ENCODE data around the gene AGAP3.

Gene AGAP3

GRCh38 chr7:151148319-151149259, 62.3 kb downstream of the AGAP3 start:
- TF ChIP-seq CTCF (IDR thresholded peaks at IDR 0.05; ENCODE audit: control extremely low read depth, extremely low read depth, low read depth, missing control alignments), result no peak
- ChIA-PET POLR2A (interaction anchor here (0.6 kb wide), 1 partner anchor 78 kb away, joined by 4 read pairs; the partner anchor contains the start of gene ABCF2), CTCF (interaction anchor here (1.0 to 3.2 kb wide), 7 partner anchors 8 to 634 kb away, joined by 3 to 12 read pairs (median 4); no protein-coding TSS in a partner anchor)
- DNase-seq (ENCODE audit: extremely low spot score), result no peak

GRCh38 chr7:151150388-151150787, 64.1 kb downstream of the AGAP3 start:
- ChIA-PET POLR2A (no interaction called here), CTCF (interaction anchor here (0.8 to 2.1 kb wide), 4 partner anchors 19 to 39 kb away, joined by 3 to 4 read pairs (median 4); no protein-coding TSS in a partner anchor)
- no peak for DNase-seq (ENCODE audit: extremely low spot score)
- TF ChIP-seq CTCF (IDR thresholded peaks at IDR 0.05; ENCODE audit: control extremely low read depth, extremely low read depth, low read depth, missing control alignments), result no peak

GRCh38 chr7:151152643-151153513, 66.6 kb downstream of the AGAP3 start:
- POLR2A ChIA-PET, result no interaction called here
- no peak for TF ChIP-seq CTCF (IDR thresholded peaks at IDR 0.05; ENCODE audit: control extremely low read depth, extremely low read depth, low read depth, missing control alignments)
- DNase-seq (ENCODE audit: extremely low spot score), result no peak
- CTCF ChIA-PET, result interaction anchor here (0.6 to 2.1 kb wide), 3 partner anchors 17 to 29 kb away, joined by 3 to 7 read pairs (median 3); no protein-coding TSS in a partner anchor

GRCh38 chr7:151157645-151158329, 71.5 kb downstream of the AGAP3 start:
- CTCF ChIA-PET, result interaction anchor here (1.0 to 2.4 kb wide), 6 partner anchors 8 to 86 kb away, joined by 3 to 12 read pairs (median 6); no protein-coding TSS in a partner anchor
- no peak for TF ChIP-seq CTCF (IDR thresholded peaks at IDR 0.05; ENCODE audit: control extremely low read depth, extremely low read depth, low read depth, missing control alignments)
- no peak for DNase-seq (ENCODE audit: extremely low spot score)
- POLR2A ChIA-PET, result no interaction called here

GRCh38 chr7:151161757-151162156, 75.5 kb downstream of the AGAP3 start:
- DNase-seq (ENCODE audit: extremely low spot score), result no peak
- ChIA-PET CTCF (interaction anchor here (2.0 to 2.5 kb wide), 4 partner anchors 10 to 83 kb away, joined by 6 to 11 read pairs (median 8); no protein-coding TSS in a partner anchor), POLR2A (no interaction called here)
- no peak for TF ChIP-seq CTCF (IDR thresholded peaks at IDR 0.05; ENCODE audit: control extremely low read depth, extremely low read depth, low read depth, missing control alignments)

Measured in GM10248 (cell line).